GM12864 (cell line): ENCODE results near the gene NDUFB3.
"Not testable (repeated sequence)": the region's sequence is repeated elsewhere in the genome, so short reads cannot be mapped to it uniquely, and the experiment has no call there.

ENCODE experiments used
- DNase-seq: peaks from one replicate; pipeline ENCODE4 v3.0.0-alpha.2; 2011; ENCODE audit warnings: low read depth
- H3K4me3 ChIP-seq: 2 replicates; pipeline ENCODE4 v1.5.1; 2011; ENCODE audit warnings: mild to moderate bottlenecking, low read depth, low read length, control low read depth
- TF ChIP-seq, protein P1 (sequence below): IDR thresholded peaks from 2 replicates; pipeline ENCODE4 v1.5.1; 2011; ENCODE audit warnings: low read depth, mild to moderate bottlenecking, moderate library complexity, low read length, control low read depth, inconsistent platforms; ENCODE audit errors: missing control alignments

The NDUFB3 gene

DNA sequence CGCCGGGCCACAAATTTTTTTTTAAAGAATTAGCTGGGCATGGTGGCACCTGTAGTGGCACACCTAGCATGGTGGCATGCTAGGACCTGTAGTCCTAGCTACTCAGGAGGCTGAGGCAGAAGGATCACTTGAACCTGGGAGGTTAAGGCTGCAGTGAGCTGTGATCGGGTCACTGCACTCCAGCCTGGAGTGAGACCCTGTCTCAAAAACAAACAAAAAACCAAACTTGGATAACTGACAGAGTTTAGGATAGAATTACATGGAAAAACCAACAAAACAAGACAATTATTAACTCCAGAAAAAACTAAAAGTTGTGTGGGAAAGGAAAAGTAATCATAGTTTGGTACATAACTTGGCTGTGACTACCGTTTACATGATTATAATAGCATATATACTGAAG is 42.5 kb downstream of the NDUFB3 start:
- H3K4me3 ChIP-seq: no peak overlapping the region
- TF ChIP-seq, protein P1, sequence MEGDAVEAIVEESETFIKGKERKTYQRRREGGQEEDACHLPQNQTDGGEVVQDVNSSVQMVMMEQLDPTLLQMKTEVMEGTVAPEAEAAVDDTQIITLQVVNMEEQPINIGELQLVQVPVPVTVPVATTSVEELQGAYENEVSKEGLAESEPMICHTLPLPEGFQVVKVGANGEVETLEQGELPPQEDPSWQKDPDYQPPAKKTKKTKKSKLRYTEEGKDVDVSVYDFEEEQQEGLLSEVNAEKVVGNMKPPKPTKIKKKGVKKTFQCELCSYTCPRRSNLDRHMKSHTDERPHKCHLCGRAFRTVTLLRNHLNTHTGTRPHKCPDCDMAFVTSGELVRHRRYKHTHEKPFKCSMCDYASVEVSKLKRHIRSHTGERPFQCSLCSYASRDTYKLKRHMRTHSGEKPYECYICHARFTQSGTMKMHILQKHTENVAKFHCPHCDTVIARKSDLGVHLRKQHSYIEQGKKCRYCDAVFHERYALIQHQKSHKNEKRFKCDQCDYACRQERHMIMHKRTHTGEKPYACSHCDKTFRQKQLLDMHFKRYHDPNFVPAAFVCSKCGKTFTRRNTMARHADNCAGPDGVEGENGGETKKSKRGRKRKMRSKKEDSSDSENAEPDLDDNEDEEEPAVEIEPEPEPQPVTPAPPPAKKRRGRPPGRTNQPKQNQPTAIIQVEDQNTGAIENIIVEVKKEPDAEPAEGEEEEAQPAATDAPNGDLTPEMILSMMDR: no peak
- no peak for DNase-seq

DNA sequence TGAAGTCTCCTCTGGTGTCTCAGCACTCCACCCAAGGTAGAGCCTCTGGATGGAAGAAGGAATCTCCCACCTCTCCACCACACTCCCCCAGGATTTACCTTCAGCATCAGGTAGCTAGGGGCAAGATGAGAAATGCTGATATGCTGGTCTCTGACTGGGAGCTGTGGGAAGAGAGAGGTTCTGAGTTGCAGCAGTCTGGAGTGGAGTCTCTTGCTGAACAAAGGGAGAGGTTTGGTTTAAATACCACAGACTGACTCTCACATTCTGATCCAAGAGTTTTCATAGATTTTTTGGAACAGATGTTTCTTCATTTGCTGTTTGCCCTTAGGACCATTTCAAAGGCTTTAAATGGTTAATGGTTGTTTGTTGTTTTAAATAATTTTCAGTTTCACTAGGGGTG is 43.0 kb downstream of the NDUFB3 start:
- TF ChIP-seq, protein P1: no peak
- peak overlapping the region; percentile 39 for H3K4me3 ChIP-seq
- no peak for DNase-seq

DNA sequence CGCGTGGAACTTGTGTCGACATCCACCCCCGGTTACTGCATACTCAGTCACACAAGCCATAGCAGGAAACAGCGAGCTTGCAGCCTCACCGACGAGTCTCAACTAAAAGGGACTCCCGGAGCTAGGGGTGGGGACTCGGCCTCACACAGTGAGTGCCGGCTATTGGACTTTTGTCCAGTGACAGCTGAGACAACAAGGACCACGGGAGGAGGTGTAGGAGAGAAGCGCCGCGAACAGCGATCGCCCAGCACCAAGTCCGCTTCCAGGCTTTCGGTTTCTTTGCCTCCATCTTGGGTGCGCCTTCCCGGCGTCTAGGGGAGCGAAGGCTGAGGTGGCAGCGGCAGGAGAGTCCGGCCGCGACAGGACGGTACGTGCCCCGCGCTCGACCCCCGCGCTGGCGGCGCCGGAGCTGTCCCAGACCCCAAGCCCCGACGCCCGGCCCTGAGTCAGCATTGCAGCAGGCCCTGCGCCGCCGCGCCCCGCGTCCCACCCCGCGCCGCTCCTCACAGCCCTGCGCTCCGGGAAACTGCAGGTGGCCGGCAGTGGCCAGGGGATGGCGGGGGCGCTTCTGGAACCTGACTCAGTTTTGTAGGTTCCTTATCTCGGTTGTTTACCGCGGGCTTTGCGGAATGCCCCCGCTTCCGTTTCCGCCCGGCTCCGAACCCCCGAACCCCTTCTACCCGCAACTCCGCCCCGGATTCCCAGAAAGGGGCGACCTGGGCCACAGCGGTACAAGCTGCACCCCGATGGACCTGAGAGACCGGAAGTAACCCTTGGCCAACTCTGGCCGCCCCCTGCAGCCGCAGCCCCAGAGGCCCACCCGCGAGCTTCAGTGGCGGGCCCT is 44.5 kb downstream of the NDUFB3 start, which contains the start of gene CFLAR:
Gene CFLAR, plus strand, starts transcription at position 50 of the 844 bp plus-strand sequence. CDS start 13,702 bp downstream, outside the sequence.
- peak within 1 kb of the TSS; percentile 83 for H3K4me3 ChIP-seq
- DNase-seq: no peak
- TF ChIP-seq, protein P1: no peak

DNA sequence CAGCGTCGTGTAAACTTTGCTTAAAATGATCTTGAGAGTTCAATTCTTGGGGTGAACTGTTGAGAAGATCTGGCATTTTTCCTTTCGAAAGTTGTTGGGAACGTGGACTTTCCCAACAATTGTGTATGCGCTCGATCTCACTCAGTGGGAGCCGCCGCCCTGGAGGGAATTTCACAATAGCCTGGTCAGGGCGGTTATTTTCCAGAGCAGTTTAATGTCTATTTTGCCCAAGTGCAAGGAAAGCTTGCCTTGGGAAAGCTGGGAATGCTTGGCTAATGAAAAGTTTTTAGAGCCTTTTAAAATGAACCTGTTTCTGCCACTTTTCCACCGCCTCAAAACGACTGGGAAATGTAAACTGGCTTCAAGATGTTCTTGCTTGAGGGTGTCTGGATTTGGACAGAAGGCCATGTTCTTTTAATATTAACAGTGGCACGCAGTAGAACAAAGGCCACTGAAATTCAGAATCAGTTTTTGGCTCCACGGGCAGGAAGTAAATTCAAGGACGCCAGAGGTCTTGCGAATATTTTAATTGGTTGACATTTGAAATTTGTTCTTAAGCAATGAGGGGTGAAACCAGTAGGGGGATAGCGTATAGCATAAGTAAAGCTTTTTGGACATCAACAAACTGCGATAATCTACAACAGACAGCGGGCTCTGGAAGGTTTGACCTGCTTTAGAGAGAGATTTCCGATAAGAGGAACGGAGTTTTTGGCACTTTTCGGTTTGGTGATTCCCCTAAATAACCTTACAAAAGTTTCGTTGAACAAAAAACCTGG is 45.3 kb downstream of the NDUFB3 start:
- DNase-seq: no peak
- TF ChIP-seq, protein P1: peak; percentile 45
- H3K4me3 ChIP-seq: peak overlapping the region; percentile 83

DNA sequence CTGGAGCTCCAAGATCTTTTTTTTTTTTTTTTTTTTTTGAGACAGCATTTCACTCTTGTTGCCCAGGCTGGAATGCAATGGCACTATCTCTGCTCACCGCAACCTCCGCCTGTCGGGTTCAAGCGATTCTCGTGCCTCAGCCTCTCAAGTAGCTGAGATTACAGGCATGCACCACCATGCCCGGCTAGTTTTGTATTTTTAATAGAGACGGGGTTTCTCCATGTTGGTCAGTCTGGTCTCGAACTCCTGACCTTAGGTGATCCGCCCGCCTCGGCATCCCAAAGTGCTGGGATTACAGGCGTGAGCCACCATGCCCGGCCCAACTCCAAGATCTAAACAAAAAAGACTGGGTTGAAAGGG is 45.9 kb downstream of the NDUFB3 start:
- DNase-seq: not testable (repeated sequence)
- H3K4me3 ChIP-seq: peak overlapping the region; percentile 83

DNA sequence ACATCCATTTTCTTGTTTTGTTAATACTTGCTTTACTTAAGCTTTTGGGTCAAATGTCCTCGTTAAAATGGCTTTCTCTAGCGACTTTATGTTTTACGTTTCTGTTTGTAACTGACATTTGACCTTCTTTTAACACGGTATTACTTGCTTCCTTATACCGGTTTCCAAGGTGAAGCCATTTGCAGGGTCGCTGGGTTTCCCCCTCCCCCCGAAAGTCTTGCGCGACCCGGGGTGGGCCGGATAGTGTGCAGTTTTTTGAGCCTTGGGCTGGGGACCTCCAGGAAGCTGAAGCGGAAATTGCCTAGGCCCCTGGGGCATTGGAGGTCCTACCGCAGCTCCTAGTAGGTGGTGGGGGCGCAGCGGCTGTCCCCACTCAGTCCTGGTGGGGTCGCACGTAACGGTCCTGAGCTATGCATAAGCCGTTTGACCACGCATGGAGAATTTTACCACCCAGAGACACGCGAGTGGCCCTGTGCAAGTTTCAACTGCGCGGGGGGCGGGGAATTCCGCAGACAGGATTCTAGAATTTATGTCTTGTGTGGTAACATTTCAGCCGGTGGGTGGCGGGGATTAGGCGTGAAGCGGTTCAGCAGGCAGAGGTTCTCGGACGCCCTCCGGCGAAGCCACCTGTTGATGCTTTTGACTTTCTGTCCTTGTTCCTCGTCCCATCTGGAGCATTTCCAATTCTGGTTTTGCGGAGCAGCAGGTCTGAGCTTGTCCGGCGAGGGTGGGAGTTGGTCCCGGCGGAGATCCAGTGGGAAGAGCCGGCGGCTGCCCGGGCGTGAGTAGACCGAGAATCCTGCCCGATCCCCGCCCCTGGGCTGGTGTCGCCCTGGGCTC is 46.5 kb downstream of the NDUFB3 start:
- peak; percentile 92 for DNase-seq
- TF ChIP-seq, protein P1: peak; percentile 50
- peak overlapping the region; percentile 83 for H3K4me3 ChIP-seq
